Measurements from ENCODE around the gene JPT1.
A peak's percentile ranks its signal among the peaks of the same experiment; 100 is the strongest.
"Not testable (repeated sequence)": the region's sequence is repeated elsewhere in the genome, so short reads cannot be mapped to it uniquely, and the experiment has no call there.

Gene JPT1

DNA sequence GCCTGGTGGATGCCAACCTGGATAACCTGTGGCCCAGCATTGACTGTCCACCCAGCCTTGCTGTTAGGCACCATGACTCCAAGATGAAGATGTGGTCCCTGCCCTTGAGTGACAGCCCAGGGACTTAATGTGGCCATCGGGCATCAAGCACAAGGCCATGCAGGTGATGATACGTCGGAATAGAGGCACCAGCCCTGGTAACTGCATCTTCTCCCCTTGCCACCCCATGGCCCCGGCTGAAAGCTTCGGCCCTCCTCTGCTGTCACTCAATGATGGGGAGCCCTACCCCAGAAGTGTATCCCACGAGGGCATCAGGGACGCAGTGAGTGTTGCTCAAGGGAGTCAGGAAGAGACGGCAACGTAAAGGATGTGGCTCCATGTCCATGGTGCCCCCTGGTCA is 24.7 kb downstream of the JPT1 start:
- no peak for DNase-seq

DNA sequence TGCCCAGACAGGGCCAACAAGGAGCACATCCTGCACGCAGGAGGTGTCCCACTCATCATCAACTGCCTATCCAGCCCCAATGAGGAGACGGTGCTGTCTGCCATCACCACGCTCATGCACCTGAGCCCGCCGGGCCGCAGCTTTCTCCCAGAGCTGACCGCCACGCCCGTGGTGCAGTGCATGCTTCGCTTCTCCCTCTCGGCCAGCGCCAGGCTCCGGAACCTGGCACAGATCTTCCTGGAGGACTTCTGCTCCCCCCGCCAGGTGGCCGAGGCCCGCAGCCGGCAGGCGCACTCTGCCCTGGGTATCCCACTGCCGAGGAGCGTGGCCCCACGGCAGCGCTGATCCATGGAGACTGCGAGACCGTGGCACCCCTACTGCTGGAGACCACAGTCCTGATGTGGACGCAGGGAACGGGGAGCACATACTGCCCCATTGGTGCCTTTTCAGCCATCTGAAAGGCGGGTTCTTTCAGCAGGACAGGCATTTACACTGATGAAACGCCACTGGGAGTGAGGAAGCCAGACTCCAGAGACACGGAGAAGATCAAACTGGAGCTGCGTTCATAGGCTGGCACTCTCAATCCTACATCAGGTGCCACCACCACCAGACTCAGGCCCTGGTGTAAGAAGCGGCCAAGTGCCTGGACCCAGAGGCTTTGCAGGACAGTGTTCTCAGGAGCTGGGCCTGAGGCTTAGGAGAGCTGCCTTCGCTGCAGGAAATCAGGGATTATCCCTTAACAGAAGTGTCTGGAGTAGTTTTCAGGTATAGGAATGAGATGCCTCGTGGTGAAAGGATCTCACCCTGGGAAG is 25.4 kb downstream of the JPT1 start:
- no peak for DNase-seq

DNA sequence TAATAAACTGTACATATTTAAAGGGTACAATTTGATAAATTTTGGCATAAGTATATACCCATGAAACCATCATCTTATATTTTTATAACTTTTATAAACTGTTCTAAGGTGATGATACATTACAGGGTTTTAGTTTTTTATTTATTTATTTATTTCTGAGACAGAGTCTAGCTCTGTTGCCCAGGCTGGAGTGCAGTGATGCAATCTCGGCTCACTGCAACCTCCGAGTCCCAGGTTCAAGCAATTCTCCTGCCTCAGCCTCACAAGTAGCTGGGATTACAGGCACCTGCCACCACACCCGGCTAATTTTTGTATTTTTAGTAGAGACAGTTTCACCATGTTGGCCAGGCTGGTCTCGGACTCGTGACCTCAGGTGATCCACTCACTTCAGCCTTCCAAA is 26.4 kb downstream of the JPT1 start:
- not testable (repeated sequence) for DNase-seq

DNA sequence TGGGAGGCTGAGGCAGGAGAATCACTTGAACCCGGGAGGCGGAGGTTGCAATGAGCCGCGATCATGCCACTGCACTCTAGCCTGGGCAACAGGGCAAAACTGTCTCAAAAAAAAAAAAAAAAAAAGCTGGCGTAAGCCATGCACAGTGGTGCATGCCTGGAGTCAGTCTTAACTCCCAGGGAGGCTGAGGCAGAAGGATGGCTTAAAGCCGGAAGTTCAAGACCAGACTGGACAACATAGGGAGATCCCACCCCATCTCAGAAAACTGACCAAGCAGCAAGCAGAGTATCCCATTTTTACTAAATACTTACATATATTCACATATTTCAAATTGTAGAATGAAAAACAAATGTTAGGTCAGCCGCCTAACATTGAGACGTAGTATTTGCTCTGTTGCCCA is 27.4 kb downstream of the JPT1 start:
- DNase-seq: no peak

DNA sequence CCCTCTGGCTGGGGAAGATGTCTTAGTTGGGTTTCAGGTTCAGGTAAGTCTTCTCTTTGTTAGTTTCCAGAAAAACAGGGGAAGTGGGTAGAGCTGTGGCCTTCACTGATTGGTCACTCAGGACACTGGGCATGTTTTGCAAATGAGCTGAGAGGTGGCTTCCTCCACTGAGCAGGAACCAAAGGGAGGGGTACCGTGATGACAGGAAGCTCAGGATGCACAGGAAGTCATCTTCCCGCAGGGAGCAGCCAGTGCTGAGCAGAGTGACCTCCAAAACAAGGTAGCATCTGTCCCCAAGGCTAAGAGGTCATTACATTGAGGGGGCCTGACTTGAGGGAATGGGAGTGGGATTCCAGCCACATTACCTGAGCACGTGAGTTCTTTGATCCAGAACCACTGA is 28.3 kb downstream of the JPT1 start:
- DNase-seq: no peak

DNA sequence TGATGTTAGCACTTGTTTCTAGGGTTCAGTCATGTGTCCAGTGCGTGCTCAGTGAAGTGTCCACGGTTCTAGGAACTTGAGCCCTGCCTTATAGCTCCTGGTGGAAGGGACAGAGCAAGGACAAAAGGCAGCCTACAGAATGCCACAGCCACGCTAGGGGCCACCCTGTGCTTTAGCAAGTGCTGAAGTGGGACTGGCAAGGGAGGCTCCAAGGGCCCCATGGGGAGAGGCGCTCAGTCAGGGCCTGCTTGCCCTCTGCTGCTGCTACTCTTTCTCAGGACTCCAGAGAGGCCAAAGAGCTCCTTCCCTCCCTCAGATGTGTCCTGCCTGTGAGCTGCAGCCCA is 29.5 kb downstream of the JPT1 start:
- no peak for DNase-seq

DNA sequence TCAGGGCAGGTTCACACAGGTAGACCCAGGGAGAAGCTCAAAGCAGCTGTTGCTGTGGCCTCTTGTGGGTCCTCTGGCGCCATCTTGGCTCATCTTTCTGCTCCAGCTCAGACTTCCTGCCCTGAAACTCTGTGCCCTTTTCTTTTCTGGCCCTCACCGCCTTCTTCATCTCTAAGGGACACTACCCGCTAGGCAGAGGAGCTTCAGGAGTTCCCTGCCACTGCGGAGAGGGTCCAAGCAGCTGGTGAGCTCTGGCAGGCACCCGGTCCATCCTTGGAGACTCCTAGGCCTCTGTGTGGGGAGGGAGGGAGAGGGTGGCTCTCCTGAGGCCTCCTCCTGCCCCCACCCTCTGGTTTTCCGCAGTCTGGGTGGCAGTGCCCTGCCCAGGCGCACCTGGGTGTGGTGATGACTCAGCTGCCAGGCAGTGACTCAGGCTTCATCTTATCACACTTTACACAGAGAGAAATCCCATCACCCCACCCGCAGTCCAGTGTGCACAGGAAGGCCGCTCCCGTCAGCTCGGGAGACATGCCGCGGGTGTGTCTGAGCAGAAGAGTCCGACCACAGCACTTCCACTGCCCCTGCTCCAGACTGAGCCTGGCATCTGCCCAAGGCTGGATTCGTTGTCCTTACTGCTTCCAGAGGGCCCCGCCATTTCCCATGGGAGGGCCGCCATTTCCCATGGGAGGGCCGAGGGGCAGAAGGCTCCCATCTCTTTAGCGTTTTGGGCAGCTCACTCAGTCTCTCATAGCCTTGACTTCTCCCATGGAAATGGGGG is 30.1 kb downstream of the JPT1 start:
- no peak for DNase-seq

DNA sequence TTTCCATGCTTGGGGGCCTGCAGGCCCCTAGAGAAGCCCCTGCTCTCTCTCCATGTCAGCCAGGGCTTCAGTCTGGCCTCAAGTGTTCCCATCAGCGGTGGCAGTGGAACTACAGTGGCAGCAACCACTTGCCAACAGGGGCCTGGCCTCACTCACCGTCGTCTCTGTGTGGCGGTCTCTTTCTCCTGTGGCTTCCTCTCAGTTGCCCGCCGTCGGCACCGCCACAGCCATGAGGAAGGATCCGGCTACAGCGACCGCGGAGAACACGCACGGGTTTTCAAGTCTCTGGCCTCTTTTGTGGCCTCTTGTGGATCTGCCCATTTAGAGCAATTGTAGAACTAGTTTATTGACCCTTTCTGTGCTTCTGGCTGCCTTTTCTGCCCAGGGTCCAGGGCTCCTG is 36.0 kb downstream of the JPT1 start:
- DNase-seq: no peak

DNA sequence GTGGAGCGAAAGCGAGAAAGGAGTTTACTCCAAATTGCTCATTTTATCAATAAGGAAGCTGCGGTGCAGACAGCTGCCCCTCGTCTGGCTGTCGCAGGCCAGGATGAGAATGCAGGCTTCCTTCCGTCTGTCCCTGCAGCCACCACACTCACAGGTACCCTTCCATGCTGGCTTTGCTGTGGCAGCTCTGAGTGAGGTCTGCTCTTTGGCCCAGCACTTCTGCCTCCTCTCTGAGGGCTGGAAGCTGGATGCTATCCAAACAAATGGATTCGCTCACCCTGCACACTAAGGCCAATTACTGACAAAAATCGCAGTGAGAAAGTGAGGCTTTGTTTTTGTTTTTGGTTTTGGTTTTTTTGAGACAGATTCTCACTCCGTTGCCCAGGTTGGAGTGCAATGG is 37.6 kb downstream of the JPT1 start:
- no peak for DNase-seq

DNA sequence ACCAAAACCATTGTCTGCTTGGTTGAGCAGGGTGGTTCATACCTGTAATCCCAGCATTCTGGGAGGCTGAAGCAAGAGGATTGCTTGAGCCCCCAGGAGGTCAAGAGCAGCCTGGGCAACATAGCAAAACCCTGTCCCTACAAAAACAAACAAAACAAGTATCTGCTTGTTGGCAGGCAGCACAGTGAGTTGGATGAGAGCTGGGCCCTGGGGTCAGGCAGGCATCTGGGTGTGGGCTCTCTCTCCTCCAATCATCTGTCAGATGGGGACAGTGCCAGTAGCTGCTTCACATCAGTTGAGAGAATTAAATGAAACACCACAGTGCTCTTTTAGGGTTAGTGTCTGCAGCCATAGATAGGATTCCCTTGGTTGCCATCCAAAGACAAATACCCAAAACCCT is 38.8 kb downstream of the JPT1 start:
- DNase-seq: no peak

DNA sequence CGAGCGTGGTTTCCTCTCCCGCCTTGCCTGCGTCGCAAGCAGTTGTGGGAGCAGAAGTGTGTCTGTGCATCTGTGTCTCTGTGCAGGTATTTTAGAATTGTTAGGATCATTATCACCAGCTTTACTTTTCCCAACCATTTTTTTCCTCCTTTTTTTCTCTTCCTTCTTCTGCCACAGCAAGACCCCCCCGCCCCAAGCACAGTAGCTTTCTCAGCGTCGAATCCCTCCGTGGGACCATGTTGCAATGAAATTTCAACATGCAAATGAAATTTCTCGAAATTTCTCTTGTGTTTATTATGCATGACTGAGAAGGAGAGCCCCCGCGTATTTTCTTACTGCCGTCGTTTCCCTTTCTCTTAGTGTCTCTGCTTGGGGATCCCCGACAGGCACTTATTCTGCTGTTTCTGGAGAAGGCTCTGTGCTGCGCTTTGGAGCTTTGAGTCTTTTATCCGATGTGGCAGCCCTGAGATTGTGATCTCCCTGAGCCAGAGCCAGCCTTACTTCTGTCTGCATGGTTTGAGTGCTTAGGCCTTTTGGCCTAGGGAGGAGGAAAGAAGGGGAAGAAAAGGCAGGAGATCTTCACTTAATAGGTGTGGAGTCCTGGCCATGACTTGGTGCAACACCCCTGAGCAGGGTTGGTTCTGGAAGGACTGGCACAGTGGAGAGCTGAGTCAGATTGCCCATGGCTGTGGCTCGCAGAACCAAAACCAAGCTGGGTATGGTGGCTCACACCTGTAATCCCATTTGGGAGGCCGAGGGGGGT is 39.6 kb downstream of the JPT1 start:
- DNase-seq: no peak

DNA sequence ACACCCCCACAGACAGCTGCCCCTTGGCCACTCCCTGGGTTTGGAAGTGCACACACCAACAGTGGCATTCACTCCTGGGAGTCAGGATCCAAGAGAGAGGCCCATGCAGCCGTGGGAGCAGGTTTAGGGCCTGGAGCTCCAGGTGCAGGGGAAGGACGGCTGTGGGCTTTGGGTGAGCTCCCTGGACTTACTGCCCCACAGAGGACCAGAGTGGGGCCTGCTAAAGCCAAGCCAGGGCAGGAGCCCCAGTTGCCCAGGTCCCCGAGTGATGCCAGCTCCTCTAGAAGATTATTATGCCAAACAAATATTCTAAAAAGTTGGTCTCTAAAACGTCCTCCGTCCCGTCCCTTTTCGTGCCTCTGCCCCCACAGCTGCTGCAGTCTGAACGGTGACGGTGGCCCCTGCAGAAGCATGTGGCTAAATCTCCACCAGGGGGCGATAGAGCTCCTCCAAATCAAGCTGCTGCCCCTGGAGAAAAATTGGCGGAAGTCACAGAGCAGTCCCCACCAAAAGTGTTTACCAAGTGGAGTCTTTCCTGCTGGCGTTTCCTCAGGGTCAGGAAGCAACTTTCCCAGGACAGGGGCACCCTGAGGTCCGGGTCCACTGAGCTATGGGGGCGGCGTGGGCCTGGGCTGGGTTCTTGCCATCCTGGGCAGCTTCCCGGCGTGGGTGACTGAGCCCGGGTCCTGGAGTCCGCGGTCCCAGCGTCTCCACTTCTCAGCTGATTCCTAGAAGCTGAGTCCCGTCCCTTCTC is 40.3 kb downstream of the JPT1 start:
- peak; percentile 58 for DNase-seq

DNA sequence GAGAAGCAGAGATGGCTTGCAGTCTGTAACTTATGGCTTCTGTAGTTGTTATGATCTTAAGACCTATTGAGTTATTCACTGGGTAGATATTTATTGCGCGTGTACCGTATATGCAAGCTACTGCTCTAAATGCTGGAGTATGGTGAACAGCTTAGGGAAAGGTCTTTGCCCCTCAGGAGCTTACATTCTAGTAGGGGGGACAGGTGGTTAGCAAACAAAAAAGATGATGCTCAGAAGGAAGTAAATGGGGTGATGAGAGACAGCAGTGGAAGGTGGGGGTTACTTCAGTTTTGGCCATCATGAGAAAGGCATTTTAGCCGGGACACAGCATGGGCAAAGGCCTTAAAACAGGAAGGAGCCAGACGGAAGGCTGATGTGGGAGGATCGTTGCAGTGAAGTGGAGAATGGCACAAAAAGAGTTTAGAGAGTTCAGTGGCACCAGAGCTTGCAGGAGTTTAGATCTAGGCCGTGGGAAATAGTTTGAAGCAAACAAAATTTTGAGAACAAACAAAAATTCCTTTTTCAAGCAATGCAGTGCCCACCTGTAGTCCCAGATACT is 42.5 kb downstream of the JPT1 start:
- no peak for DNase-seq

DNA sequence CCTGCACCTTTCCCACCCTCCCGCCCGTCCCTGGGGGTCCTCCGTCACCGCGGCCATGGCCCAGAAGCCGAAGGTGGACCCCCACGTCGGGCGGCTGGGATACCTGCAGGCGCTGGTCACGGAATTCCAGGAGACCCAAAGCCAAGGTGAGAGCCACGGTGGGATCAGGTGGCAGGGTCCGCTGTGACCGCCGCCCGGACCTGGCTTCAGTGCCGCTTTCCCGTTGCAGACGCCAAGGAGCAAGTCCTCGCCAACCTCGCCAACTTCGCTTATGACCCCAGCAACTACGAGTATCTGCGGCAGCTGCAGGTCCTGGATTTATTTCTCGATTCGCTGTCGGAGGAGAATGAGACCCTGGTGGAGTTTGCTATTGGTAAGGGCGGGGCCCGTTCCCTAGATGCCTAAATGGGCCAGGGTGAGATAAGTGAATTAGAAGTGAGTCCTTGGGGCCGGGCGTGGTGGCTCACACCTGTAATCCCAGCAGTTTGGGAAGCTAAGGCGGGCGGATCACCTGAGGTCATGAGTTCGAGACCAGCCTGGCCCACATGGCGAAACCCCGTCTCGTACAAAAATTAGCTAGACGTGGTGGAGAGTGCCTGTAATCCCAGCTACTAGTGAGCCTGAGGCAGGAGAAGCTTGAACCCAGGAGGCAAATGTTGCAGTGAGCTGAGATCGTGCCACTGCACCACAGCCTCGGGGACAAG is 43.9 kb downstream of the JPT1 start:
- DNase-seq: no peak

DNA sequence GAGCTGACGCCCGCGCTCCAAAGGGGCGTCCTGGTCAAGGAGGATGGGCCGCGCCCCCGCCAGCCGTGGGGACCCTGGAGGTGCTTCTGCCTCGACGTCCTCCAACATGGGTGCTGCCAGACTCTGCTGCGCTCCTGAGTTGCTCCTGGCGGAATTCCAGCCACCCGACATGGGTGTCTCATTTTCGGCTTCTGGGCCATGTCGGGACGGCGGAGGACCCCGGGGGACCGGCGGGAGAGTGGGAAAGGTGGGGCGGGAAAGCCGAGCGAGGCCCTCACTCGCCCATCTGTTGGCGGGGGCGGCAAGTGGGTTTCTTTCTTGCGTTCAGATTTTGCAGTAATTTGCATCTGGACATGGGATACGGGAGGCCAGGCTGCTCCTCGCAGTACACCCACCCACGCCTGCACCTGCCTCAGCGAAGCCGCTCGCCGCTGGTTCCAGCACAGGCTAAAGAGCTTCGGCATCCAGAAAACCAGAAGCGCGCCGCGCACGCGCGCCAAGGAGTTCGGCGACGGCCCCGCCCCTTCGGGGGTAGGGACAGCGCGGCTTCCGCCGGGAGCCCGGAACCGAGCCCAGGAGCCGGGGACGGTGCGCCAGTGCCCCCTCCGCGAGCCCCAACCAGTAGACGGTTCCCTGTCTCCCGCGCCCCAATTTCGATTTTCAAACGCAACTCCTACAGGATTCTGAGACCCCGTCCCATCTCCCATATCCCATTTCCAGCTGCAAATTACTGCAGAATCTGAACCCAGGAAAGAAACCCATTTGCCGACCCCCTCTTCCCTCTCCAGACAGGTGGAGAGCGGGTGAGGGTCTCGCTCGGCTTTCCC is 44.7 kb downstream of the JPT1 start, which contains the start of gene ARMC7:
Gene ARMC7 (plus strand): TSS at position 563 of the 827 bp plus-strand sequence. CDS start 320 bp downstream, outside the sequence.
- peak; percentile 80 for DNase-seq

DNA sequence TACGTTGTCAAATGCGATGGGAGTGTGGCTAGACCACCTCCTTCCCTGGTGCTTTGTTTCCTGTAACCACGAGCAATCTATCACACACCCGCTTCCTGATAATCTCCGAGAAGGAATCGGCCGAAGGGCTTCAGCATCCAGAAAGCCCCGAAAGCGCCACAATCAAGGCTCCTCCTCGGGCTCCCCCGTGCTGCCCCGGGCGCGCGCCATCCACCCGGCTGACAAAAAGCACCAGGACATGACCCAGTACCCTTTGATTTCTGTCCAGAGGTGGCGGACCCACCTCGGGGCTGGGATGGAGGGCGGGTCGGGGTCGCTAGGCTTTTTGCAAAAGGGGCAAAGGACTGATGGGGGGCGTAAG is 45.3 kb downstream of the JPT1 start:
- no peak for DNase-seq

DNA sequence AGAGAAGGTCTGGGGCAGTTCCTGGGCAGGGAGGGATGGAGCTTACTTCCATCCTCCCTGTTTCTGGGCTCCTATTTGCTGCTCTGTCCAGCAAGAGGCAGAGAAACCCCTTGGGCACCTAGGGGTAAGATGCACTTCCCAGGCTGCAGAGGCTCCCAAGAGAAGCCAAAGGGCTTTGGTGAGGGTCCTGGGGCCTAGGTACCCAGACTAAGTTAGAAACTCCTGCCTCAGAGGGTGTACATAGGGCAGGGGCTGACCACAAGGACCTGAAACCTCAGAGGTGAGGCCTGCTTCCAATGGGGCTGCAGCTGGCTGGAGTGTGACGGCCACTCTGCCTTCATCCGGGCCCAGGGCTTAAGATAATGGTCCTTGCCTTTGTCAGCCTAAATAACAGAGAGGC is 46.1 kb downstream of the JPT1 start:
- no peak for DNase-seq

DNA sequence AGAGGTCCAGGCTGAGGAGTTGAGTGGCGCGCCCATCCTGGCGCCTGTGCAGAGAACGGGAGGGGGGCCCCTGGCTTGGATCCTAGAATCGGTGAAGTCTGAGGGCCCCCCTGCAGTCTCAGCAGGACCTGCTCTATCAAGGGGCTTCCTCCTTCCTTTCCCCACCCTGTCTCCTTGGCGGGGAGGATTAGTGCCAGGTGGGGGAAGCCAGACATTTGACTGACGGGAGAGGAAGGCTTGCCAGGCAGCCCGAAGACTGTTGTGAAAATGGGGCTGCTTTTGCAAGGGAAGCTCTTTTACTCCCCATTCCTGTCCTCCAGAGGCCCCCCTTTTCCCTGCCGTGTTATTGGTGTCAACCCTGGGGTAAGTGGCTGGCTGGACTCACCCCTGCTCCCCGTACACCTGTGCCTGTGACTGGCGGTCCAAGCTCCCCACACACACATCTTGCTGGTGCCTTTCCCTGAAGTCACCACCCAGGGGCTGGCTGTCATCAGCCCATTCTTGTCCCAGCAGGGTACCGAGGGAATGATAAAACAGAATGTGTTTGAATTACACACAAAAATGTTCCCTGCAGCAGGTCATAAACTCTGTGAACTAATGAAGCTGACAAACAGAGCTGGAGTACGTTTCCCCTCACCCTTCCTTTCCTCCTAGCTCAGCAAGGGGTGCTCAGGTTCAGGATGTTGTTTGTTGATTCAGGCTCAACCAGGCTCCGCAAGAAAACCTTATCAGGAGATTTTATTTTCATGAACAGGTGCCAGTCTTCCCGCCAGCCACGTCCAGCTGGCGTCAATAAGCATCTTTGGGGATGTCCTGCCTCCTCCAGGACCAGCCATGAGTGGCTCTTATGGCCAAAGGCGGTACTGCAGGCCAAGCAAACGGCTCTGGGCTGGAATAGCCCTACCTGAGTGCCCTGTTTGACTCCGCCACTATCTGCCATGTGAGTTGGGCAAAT is 48.9 kb downstream of the JPT1 start:
- DNase-seq: no peak

DNA sequence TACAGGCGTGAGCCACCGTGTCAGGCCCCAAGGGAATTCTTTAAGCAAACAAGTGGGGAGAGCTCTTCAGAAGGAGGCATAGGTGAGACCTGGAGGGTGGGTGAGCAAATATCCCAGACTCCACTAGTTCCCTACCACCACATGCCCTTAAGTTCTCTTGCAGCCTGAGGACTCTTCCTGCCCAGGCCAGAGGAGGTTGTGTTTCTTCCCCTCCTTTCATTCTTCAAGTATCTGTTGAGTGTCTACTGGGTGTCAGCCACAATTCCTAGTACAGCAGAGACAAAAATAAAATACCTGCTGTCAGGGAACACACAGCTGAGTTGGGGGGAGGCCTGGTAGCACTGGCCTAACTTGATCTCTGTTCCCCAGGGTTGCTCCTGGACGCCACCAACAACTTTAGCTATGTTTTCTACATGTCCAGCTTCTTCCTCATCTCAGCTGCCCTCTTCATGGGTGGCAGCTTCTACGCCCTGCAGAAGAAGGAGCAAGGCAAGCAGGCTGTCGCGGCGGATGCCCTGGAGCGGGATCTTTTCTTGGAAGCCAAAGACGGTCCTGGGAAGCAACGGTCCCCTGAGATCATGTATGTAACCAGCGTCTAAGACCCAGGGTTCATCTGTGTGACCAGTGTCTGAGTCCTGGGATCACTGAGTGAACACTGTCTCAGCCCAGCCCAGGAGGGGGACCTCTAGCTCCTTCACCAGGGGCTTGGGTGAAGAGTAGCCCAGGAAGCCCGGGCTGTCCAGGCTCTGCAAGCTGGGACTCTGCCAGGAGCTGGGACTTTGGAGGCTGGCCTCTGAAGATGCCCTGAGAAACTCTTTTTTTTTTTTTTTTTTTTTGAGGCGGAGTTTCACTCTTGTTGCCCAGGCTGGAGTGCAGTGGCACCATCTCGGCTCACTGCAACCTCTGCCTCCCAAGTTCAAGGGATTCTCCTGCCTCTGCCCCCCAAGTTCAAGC is 50.4 kb downstream of the JPT1 start:
- DNase-seq: no peak

All from NCI-H1048 (cell line).